Measurements from ENCODE around the gene CDC42BPB. TPM values are rescaled to one million over a fixed set of nuclear protein-coding genes. Genes with fewer than 3 reads are reported as not detected.

CDC42BPB gene
- total RNA-seq, 1 experiment from 2014 or later, result 96.9 TPM

- TF ChIP-seq ZNF121 (CRISPR knock-in tag; IDR thresholded peaks at IDR 0.05) (no peak), FOXK1 (CRISPR knock-in tag; IDR thresholded peaks at IDR 0.05) (no peak)
Measured at GRCh38 chr14:102933618-102934231, 123.6 kb downstream of the CDC42BPB start (continued).

GRCh38 chr14:102932484-102933248 lies 124.7 kb downstream of the CDC42BPB start:
- peaks cover 29% of the 10 kb centered on the region for H3K27me3 Mint-ChIP-seq (ENCODE audit: low read depth)
- H3K4me1 Mint-ChIP-seq, result no peaks in the 10 kb centered on the region; the same call in 1 of the 2 replicates
- peaks cover 15% of the 10 kb centered on the region for H3K36me3 Mint-ChIP-seq
- POLR2A ChIA-PET, result no interaction called here
- no peak for TF ChIP-seq NR2C2 (CRISPR knock-in tag; IDR thresholded peaks at IDR 0.05)
- no peak for TF ChIP-seq ZNF219 (CRISPR knock-in tag; IDR thresholded peaks at IDR 0.05; ENCODE audit: borderline replicate concordance)
- TF ChIP-seq MYBL2 (CRISPR knock-in tag; IDR thresholded peaks at IDR 0.05), result no peak
- TF ChIP-seq E2F5 (CRISPR knock-in tag; IDR thresholded peaks at IDR 0.05), result no peak
- no peak for TF ChIP-seq ATF3 (CRISPR knock-in tag; conservative IDR thresholded peaks at IDR 0.05)
- no peak for TF ChIP-seq PRDM15 (CRISPR knock-in tag; IDR thresholded peaks at IDR 0.05)
- CTCF ChIA-PET, result no interaction called here
- H3K9me3 Mint-ChIP-seq, result no peaks in the 10 kb centered on the region
- no peak for DNase-seq (ENCODE audit: low spot score)
- H3K27ac Mint-ChIP-seq, result no peak overlapping the region
- ATAC-seq, result no peak
- H3K4me3 Mint-ChIP-seq, result no peak overlapping the region

- TF ChIP-seq NR1H2 (CRISPR knock-in tag; IDR thresholded peaks at IDR 0.05) (no peak), USF1 (CRISPR knock-in tag; IDR thresholded peaks at IDR 0.05) (no peak), ZSCAN18 (CRISPR knock-in tag; IDR thresholded peaks at IDR 0.05) (no peak), ZNF232 (CRISPR knock-in tag; IDR thresholded peaks at IDR 0.05) (no peak)
- Mint-ChIP-seq H3K27ac (no peak overlapping the region), H3K36me3 (peaks cover 10% of the 10 kb centered on the region), H3K4me3 (no peak overlapping the region), H3K9me3 (no peaks in the 10 kb centered on the region), H3K27me3 (ENCODE audit: low read depth) (peaks cover 38% of the 10 kb centered on the region), H3K4me1 (peaks cover 4% of the 10 kb centered on the region)
- ChIA-PET POLR2A (no interaction called here), CTCF (interaction anchor here (0.9 to 1.7 kb wide), 2 partner anchors 14 to 236 kb away, joined by 3 to 7 read pairs; no protein-coding TSS in a partner anchor)
- DNase-seq (ENCODE audit: low spot score) (no peak), ATAC-seq (no peak)
Measured at GRCh38 chr14:102931580-102932285, 125.6 kb downstream of the CDC42BPB start.

Measured in WTC11 (cell line).